ENCODE results near the gene SHISA9. TPM values are rescaled to one million over a fixed set of nuclear protein-coding genes. Genes with fewer than 3 reads are reported as not detected.

Gene SHISA9
- total RNA-seq, 1 experiment from 2014 or later, result 0.29 TPM

GRCh38 chr16:12899529-12900143, 1.8 kb upstream of the SHISA9 start:
- H3K9me3 ChIP-seq, result no peaks in the 10 kb centered on the region
- H3K27me3 ChIP-seq (replicated peaks; ENCODE audit: control insufficient read depth, insufficient read depth, low read length), result no peaks in the 10 kb centered on the region; the same call in none of the 2 replicates
- CTCF ChIA-PET, result interaction anchor here (0.5 kb wide), 1 partner anchor 213 kb away, joined by 4 read pairs; no protein-coding TSS in a partner anchor
- H3K4me3 Mint-ChIP-seq (ENCODE audit: unreplicated experiment), result no peak overlapping the region
- H3K4me1 ChIP-seq, result no peaks in the 10 kb centered on the region
- H3K4me1 Mint-ChIP-seq (ENCODE audit: low read depth, unreplicated experiment), result no peaks in the 10 kb centered on the region
- H3K9me3 Mint-ChIP-seq (ENCODE audit: unreplicated experiment), result no peaks in the 10 kb centered on the region
- TF ChIP-seq CTCF (IDR thresholded peaks at IDR 0.05; ENCODE audit: insufficient read depth in 1 of 2, low read depth in 1 of 2, low read length in 1 of 2, severe bottlenecking in 1 of 2, unreplicated experiment in 1 of 2), result no peak
- POLR2A ChIA-PET, result no interaction called here
- intact Hi-C loops (cut with micrococcal nuclease; ENCODE audit: unreplicated experiment), result loop anchor here (5.0 to 10.0 kb wide), 3 partner anchors 442 to 868 kb away; no protein-coding TSS in a partner anchor
- BruUV-seq (replicated peaks), result no TSS peak
- H3K36me3 Mint-ChIP-seq (ENCODE audit: insufficient read depth, unreplicated experiment), result no peaks in the 10 kb centered on the region
- H3K36me3 ChIP-seq (ENCODE audit: control insufficient read depth, insufficient read depth, low read length), result no peaks in the 10 kb centered on the region
- peaks cover 12% of the 10 kb centered on the region for H3K27me3 Mint-ChIP-seq (ENCODE audit: insufficient read depth, unreplicated experiment)
- DNase-seq, result no peak
- H3K27ac Mint-ChIP-seq (ENCODE audit: unreplicated experiment), result no peak overlapping the region
- H3K4me3 ChIP-seq (ENCODE audit: low read depth, low read length), result no peak overlapping the region

GRCh38 chr16:12900156-12900555, 1.2 kb upstream of the SHISA9 start:
- H3K27me3 Mint-ChIP-seq (ENCODE audit: insufficient read depth, unreplicated experiment), result peaks cover 12% of the 10 kb centered on the region
- intact Hi-C loops (cut with micrococcal nuclease; ENCODE audit: unreplicated experiment), result no loop called here
- BruUV-seq (replicated peaks), result no TSS peak
- Histone ChIP-seq H3K4me1 (no peaks in the 10 kb centered on the region), H3K4me3 (ENCODE audit: low read depth, low read length) (no peak overlapping the region), H3K27me3 (replicated peaks; ENCODE audit: control insufficient read depth, insufficient read depth, low read length) (no peaks in the 10 kb centered on the region; the same call in none of the 2 replicates), H3K36me3 (ENCODE audit: control insufficient read depth, insufficient read depth, low read length) (no peaks in the 10 kb centered on the region), H3K9me3 (no peaks in the 10 kb centered on the region)
- no peaks in the 10 kb centered on the region for H3K36me3 Mint-ChIP-seq (ENCODE audit: insufficient read depth, unreplicated experiment)
- POLR2A ChIA-PET, result no interaction called here
- no peaks in the 10 kb centered on the region for H3K4me1 Mint-ChIP-seq (ENCODE audit: low read depth, unreplicated experiment)
- no peak for DNase-seq
- CTCF ChIA-PET, result interaction anchor here (0.5 kb wide), 1 partner anchor 213 kb away, joined by 4 read pairs; no protein-coding TSS in a partner anchor
- no peak for TF ChIP-seq CTCF (IDR thresholded peaks at IDR 0.05; ENCODE audit: insufficient read depth in 1 of 2, low read depth in 1 of 2, low read length in 1 of 2, severe bottlenecking in 1 of 2, unreplicated experiment in 1 of 2)
- H3K27ac Mint-ChIP-seq (ENCODE audit: unreplicated experiment), result no peak overlapping the region
- peak overlapping the region; percentile 2 for H3K4me3 Mint-ChIP-seq (ENCODE audit: unreplicated experiment)
- H3K9me3 Mint-ChIP-seq (ENCODE audit: unreplicated experiment), result no peaks in the 10 kb centered on the region

- POLR2A ChIA-PET, result no interaction called here
- H3K4me1 Mint-ChIP-seq (ENCODE audit: low read depth, unreplicated experiment), result no peaks in the 10 kb centered on the region
- intact Hi-C loops (cut with micrococcal nuclease; ENCODE audit: unreplicated experiment), result no loop called here
- H3K27me3 Mint-ChIP-seq (ENCODE audit: insufficient read depth, unreplicated experiment), result peaks cover 15% of the 10 kb centered on the region
- Histone ChIP-seq H3K9me3 (no peaks in the 10 kb centered on the region), H3K4me3 (ENCODE audit: low read depth, low read length) (no peak overlapping the region), H3K36me3 (ENCODE audit: control insufficient read depth, insufficient read depth, low read length) (no peaks in the 10 kb centered on the region), H3K27me3 (replicated peaks; ENCODE audit: control insufficient read depth, insufficient read depth, low read length) (no peaks in the 10 kb centered on the region; the same call in none of the 2 replicates), H3K4me1 (no peaks in the 10 kb centered on the region)
- H3K36me3 Mint-ChIP-seq (ENCODE audit: insufficient read depth, unreplicated experiment), result no peaks in the 10 kb centered on the region
- no peak for DNase-seq
- CTCF ChIA-PET, result no interaction called here
- H3K4me3 Mint-ChIP-seq (ENCODE audit: unreplicated experiment), result peak overlapping the region; percentile 46
- BruUV-seq (replicated peaks), result no TSS peak
- no peak overlapping the region for H3K27ac Mint-ChIP-seq (ENCODE audit: unreplicated experiment)
- no peak for TF ChIP-seq CTCF (IDR thresholded peaks at IDR 0.05; ENCODE audit: insufficient read depth in 1 of 2, low read depth in 1 of 2, low read length in 1 of 2, severe bottlenecking in 1 of 2, unreplicated experiment in 1 of 2)
- no peaks in the 10 kb centered on the region for H3K9me3 Mint-ChIP-seq (ENCODE audit: unreplicated experiment)
Measured at GRCh38 chr16:12900599-12901203, 697 bp upstream of the SHISA9 start.
